ENCODE data around the gene EPPIN. TPM values are rescaled to one million over a fixed set of nuclear protein-coding genes. Genes with fewer than 3 reads are reported as not detected.

Gene EPPIN
- total RNA-seq (not detected), polyA plus RNA-seq (not detected)

DNA sequence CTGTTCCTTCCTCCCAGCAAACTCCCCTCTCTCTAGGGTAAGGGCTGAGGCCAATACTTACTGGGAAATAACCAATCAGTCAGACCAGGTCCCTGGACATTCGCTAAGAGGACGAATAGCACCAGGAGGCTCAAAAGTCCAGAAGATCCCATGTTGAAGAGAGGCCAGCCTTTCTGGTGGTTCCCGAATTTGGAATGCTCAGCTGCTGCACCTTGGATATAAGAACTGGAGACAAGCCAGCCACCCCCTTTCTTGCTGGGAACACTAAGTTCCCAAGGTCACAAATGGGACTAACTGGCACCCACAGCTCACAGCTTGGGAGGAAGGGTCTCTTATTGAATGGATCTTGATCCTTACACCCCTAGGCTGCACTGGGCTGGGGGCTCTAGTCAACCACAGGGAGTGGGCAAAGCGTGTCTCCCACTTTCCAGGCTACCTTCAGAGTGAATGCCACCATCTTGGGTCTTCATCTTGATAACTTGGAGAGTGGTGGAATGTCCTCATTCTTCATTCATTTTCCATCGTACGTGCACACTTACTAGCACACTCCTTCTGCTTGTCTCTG, at the start of gene EPPIN:
TSS of gene EPPIN (minus strand) at position 196 of the 565 bp plus-strand sequence. CDS start at position 152, 44 bp downstream.
- no peaks in the 10 kb centered on the region for H3K27me3 ChIP-seq
- no peak within 1 kb of the TSS for H3K27ac ChIP-seq
- no peak for TF ChIP-seq POLR2AphosphoS5 (IDR thresholded peaks at IDR 0.05)
- TF ChIP-seq POLR2A (IDR thresholded peaks at IDR 0.05), result no peak
- TF ChIP-seq, protein P1, sequence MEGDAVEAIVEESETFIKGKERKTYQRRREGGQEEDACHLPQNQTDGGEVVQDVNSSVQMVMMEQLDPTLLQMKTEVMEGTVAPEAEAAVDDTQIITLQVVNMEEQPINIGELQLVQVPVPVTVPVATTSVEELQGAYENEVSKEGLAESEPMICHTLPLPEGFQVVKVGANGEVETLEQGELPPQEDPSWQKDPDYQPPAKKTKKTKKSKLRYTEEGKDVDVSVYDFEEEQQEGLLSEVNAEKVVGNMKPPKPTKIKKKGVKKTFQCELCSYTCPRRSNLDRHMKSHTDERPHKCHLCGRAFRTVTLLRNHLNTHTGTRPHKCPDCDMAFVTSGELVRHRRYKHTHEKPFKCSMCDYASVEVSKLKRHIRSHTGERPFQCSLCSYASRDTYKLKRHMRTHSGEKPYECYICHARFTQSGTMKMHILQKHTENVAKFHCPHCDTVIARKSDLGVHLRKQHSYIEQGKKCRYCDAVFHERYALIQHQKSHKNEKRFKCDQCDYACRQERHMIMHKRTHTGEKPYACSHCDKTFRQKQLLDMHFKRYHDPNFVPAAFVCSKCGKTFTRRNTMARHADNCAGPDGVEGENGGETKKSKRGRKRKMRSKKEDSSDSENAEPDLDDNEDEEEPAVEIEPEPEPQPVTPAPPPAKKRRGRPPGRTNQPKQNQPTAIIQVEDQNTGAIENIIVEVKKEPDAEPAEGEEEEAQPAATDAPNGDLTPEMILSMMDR (IDR thresholded peaks at IDR 0.05), result no peak
- TF ChIP-seq EP300 (IDR thresholded peaks at IDR 0.05), result no peak
- 87 to 90% methylated on average over 6 of the region's 6 CpGs for WGBS, 2 donors
- no peak for DNase-seq
- no peaks in the 10 kb centered on the region for H3K9me3 ChIP-seq
- no peak within 1 kb of the TSS for H3K4me3 ChIP-seq
- H3K4me1 ChIP-seq, result no peaks in the 10 kb centered on the region
- intact Hi-C loops (cut with DNase I), result no loop called here
- H3K36me3 ChIP-seq, result no peaks in the 10 kb centered on the region

DNA sequence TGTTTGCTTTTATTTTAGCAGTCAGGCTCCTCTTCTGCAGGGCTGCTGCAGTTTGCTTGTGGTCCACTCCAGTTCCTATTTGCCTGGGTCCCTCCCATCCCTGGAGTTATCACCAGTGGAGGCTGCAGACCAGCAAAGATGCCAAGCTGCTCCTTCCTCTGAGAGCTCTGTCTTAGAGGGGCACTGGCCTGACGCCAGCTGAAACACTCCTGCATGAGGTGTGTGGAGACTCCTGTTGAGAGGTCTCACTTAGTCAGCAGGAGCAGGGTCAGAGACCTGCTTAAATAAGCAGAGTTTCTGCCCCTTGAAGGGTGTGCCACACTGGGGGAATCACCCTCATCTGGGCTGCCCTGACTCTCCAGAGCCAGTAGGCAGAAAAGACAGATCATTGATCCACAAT, 48.0 kb upstream of the EPPIN start:
- no peak for TF ChIP-seq POLR2AphosphoS5 (IDR thresholded peaks at IDR 0.05)
- no peak for TF ChIP-seq POLR2A (IDR thresholded peaks at IDR 0.05)
- TF ChIP-seq, protein P1 (IDR thresholded peaks at IDR 0.05), result no peak
- no peak for TF ChIP-seq EP300 (IDR thresholded peaks at IDR 0.05)
- DNase-seq, result no peak
- no peak overlapping the region for H3K27ac ChIP-seq
- H3K4me1 ChIP-seq, result no peaks in the 10 kb centered on the region
- intact Hi-C loops (cut with DNase I), result no loop called here
- H3K36me3 ChIP-seq, result no peaks in the 10 kb centered on the region
- no peak overlapping the region for H3K4me3 ChIP-seq
- peaks cover 0 to 3% (median 0%) of the 10 kb centered on the region in 3 donors for H3K27me3 ChIP-seq
- H3K9me3 ChIP-seq, result no peaks in the 10 kb centered on the region
- 50 to 87% methylated on average over 1 of the region's 1 CpG for WGBS, 2 donors

DNA sequence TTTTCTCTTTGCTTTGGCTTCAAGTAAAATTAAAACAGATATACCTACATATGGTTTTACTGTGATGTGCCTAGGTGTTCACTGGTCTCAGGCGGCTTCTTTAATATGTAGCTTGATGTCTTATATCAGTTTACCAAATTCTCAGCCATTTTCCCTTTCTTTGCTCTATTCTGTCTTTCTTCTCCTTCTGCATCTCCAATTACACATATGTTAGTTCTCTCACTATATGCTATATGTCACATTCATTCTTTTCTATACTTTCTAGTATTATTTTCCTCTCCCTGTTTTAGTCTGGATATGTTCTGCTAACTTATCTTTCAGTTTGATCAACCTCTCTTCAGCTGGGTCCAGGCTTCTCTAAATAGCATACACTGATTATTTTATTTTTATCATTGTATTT, 46.3 kb upstream of the EPPIN start:
- intact Hi-C loops (cut with DNase I), result no loop called here
- Histone ChIP-seq H3K4me3 (no peak overlapping the region), H3K36me3 (no peaks in the 10 kb centered on the region), H3K9me3 (no peaks in the 10 kb centered on the region), H3K27ac (no peak overlapping the region), H3K4me1 (no peaks in the 10 kb centered on the region), H3K27me3 (peaks cover 0 to 3% (median 0%) of the 10 kb centered on the region in 3 donors)
- 48 to 98% methylated on average over 1 of the region's 1 CpG for WGBS, 2 donors
- no peak for TF ChIP-seq POLR2AphosphoS5 (IDR thresholded peaks at IDR 0.05)
- TF ChIP-seq, protein P1 (IDR thresholded peaks at IDR 0.05), result no peak
- no peak for TF ChIP-seq EP300 (IDR thresholded peaks at IDR 0.05)
- no peak for DNase-seq

DNA sequence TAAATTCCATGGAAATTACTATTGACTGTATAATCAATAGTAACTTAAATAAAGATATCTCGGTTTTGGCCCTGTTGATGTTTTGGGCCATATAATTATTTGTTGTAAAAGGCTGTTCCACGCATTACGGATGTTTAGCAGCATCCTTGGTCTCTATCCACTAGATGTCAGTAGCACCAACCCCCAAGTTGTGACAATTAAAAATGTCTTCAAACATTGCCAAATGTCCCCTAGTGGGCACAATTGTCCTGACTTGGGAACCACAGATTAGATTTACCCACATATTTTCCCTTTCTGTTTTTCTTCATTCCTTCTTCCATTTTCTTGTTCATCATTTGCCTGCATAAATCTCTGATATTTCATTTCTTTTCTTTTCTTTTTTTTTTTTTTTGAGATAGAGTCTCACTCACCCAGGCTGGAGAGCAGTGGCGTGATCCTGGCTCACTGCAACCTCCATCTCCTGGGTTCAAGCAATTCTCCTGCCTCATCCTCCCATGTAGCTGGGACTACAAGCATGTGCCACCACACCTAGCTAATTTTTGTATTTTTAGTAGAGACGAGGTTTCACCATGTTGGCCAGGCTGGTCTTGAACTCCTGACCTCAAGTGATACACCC, 45.5 kb upstream of the EPPIN start:
- no peak overlapping the region for H3K4me3 ChIP-seq
- H3K27me3 ChIP-seq, result no peaks in the 10 kb centered on the region
- 41 to 58% methylated on average over 5 of the region's 5 CpGs for WGBS, 2 donors

More for the DNA sequence above, 45.5 kb upstream of the EPPIN start:
- no peaks in the 10 kb centered on the region for H3K9me3 ChIP-seq
- H3K27ac ChIP-seq, result no peak overlapping the region
- DNase-seq, result no peak
- intact Hi-C loops (cut with DNase I), result no loop called here
- H3K36me3 ChIP-seq, result no peaks in the 10 kb centered on the region
- no peak for TF ChIP-seq EP300 (IDR thresholded peaks at IDR 0.05)
- TF ChIP-seq POLR2AphosphoS5 (IDR thresholded peaks at IDR 0.05), result no peak
- TF ChIP-seq, protein P1 (IDR thresholded peaks at IDR 0.05), result peak in 1 of 4 experiments; percentile 41
- H3K4me1 ChIP-seq, result no peaks in the 10 kb centered on the region
